ENCODE measurements around the gene CNTN6.

Gene CNTN6

GRCh38 chr3:1287815-1288214, 195.0 kb downstream of the CNTN6 start:
- CTCF ChIA-PET: no interaction called here
- no peak for DNase-seq
- H3K27me3 Mint-ChIP-seq: no peaks in the 10 kb centered on the region
- no peaks in the 10 kb centered on the region for H3K4me1 Mint-ChIP-seq
- H3K4me3 Mint-ChIP-seq: no peak overlapping the region
- H3K27ac Mint-ChIP-seq: no peak overlapping the region
- no peaks in the 10 kb centered on the region for H3K36me3 Mint-ChIP-seq
- peaks cover 24% of the 10 kb centered on the region for H3K9me3 Mint-ChIP-seq

- Mint-ChIP-seq H3K9me3 (peaks cover 25% of the 10 kb centered on the region), H3K4me1 (no peaks in the 10 kb centered on the region), H3K27ac (no peak overlapping the region), H3K4me3 (no peak overlapping the region), H3K27me3 (no peaks in the 10 kb centered on the region), H3K36me3 (no peaks in the 10 kb centered on the region)
- CTCF ChIA-PET: no interaction called here
- DNase-seq: no peak
These were observed 196.1 kb downstream of the CNTN6 start for GRCh38 chr3:1288805-1289494.

DNA sequence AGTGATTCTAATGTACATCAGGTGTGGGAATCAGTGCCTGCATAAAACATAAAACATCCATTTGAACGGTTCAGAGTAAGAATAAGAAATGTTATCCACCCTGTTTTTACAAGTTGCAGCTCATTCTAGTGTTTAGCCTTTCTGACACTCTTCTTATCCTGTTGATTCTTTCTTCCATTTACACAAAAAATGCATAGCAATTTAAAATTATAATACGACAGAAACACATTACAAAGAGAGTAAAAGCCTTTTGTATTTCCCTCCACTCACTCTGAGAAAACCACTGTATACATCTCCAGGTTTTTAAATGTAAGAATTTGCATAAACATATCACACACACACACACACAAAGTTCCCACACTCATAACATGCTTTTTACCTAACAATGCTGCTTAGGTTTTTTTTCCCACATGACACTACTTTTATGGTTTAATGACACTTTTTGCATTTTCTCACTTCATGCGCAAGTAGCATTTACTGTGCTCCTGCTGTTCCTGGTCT, 199.8 kb downstream of the CNTN6 start:
- DNase-seq: no peak
- peaks cover 13% of the 10 kb centered on the region for H3K9me3 Mint-ChIP-seq
- no peaks in the 10 kb centered on the region for H3K4me1 Mint-ChIP-seq
- H3K4me3 Mint-ChIP-seq: no peak overlapping the region
- CTCF ChIA-PET: no interaction called here
- H3K27ac Mint-ChIP-seq: peak overlapping the region; percentile 1
- H3K36me3 Mint-ChIP-seq: no peaks in the 10 kb centered on the region
- H3K27me3 Mint-ChIP-seq: no peaks in the 10 kb centered on the region

GRCh38 chr3:1294586-1294985, 201.8 kb downstream of the CNTN6 start:
- Mint-ChIP-seq H3K9me3 (peaks cover 10% of the 10 kb centered on the region), H3K4me1 (no peaks in the 10 kb centered on the region), H3K27me3 (no peaks in the 10 kb centered on the region), H3K36me3 (no peaks in the 10 kb centered on the region), H3K4me3 (no peak overlapping the region), H3K27ac (no peak overlapping the region)
- no peak for DNase-seq
- CTCF ChIA-PET: no interaction called here

- Mint-ChIP-seq H3K9me3 (peaks cover 3% of the 10 kb centered on the region), H3K36me3 (no peaks in the 10 kb centered on the region), H3K27me3 (no peaks in the 10 kb centered on the region), H3K27ac (no peak overlapping the region), H3K4me1 (no peaks in the 10 kb centered on the region), H3K4me3 (no peak overlapping the region)
- CTCF ChIA-PET: no interaction called here
- DNase-seq: no peak
These were observed 225.6 kb downstream of the CNTN6 start for GRCh38 chr3:1318296-1319005.

- Mint-ChIP-seq H3K27me3 (no peaks in the 10 kb centered on the region), H3K27ac (peak overlapping the region; percentile 42), H3K4me1 (no peaks in the 10 kb centered on the region), H3K4me3 (no peak overlapping the region), H3K9me3 (peaks cover 11% of the 10 kb centered on the region), H3K36me3 (no peaks in the 10 kb centered on the region)
- DNase-seq: no peak
- CTCF ChIA-PET: interaction anchor here (1.4 kb wide), 1 partner anchor 12 kb away, joined by 3 read pairs; no protein-coding TSS in a partner anchor
These were observed 233.7 kb downstream of the CNTN6 start for GRCh38 chr3:1326546-1326945.

GRCh38 chr3:1330107-1330506, 237.3 kb downstream of the CNTN6 start:
- Mint-ChIP-seq H3K36me3 (no peaks in the 10 kb centered on the region), H3K9me3 (peaks cover 8% of the 10 kb centered on the region), H3K27me3 (no peaks in the 10 kb centered on the region), H3K27ac (no peak overlapping the region), H3K4me3 (no peak overlapping the region), H3K4me1 (no peaks in the 10 kb centered on the region)
- CTCF ChIA-PET: no interaction called here
- no peak for DNase-seq

DNA sequence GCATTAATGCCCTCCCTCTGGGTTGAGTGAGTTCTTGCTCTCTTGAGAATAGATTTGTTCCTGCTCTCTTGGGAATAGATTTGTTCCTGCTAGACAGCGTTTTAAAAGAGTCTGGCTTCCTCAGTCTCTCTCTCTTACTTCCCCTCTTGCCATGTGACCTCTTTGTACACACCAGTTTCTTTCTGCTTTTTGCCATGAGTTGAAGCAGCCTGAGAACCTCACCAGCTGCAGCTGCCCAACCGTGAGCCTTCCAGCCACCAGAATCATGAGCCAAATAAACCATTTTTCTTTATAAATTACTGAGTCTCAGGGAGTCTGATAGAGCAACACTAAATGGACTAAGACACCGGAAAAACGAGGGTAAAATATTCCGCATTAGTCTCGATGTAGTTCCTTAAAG, 253.6 kb downstream of the CNTN6 start:
- no peaks in the 10 kb centered on the region for H3K27me3 Mint-ChIP-seq
- CTCF ChIA-PET: no interaction called here

DNA sequence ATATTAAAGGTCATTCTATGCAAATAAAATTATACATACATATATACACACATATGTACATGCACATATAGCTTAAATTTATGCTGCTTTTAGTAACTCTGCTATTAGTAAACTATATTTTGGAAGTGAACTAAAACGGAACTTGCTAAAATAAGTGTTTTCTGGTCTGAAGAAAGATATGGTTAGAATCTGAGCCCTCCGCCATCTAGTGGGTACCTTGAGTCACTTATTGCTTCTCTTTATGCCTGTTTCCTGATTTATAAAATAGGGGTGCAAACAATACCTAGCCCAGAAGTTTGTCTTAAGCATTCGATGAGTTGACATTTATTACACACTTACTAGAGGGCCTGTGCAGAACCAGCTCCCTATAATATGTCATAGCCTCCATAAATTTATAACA, 255.7 kb downstream of the CNTN6 start:
- Mint-ChIP-seq H3K36me3 (no peaks in the 10 kb centered on the region), H3K4me3 (no peak overlapping the region), H3K9me3 (no peaks in the 10 kb centered on the region), H3K4me1 (no peaks in the 10 kb centered on the region), H3K27ac (no peak overlapping the region), H3K27me3 (no peaks in the 10 kb centered on the region)
- DNase-seq: no peak
- CTCF ChIA-PET: no interaction called here

More for the DNA sequence above, 253.6 kb downstream of the CNTN6 start:
- peaks cover 2% of the 10 kb centered on the region for H3K9me3 Mint-ChIP-seq
- no peak overlapping the region for H3K27ac Mint-ChIP-seq
- no peak for DNase-seq
- no peaks in the 10 kb centered on the region for H3K36me3 Mint-ChIP-seq
- no peak overlapping the region for H3K4me3 Mint-ChIP-seq
- no peaks in the 10 kb centered on the region for H3K4me1 Mint-ChIP-seq

- no peak overlapping the region for H3K4me3 Mint-ChIP-seq
- CTCF ChIA-PET: no interaction called here
- no peaks in the 10 kb centered on the region for H3K36me3 Mint-ChIP-seq
- H3K4me1 Mint-ChIP-seq: no peaks in the 10 kb centered on the region
- H3K9me3 Mint-ChIP-seq: peaks cover 6% of the 10 kb centered on the region
- no peak for DNase-seq
- no peaks in the 10 kb centered on the region for H3K27me3 Mint-ChIP-seq
- no peak overlapping the region for H3K27ac Mint-ChIP-seq
These were observed 258.1 kb downstream of the CNTN6 start for GRCh38 chr3:1350885-1351284.

DNA sequence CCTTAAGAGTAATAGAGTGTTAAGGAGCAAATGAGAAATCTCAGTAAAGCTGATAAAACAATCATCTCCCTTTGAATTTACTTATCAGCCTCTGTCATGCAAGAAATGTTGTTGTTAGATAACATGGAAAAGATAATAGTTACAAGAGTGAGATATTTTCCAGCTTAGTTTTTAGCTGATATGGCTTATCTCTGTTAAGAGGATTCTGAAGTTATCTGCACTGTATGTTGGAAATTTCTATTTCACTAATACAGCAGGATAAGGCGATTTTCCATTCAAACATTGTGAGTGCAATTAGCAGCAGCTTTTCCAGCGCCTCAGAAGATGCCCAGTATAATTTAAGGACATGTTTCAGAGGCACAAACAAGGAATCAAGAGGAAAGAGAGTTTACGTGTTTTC, 262.9 kb downstream of the CNTN6 start:
- H3K4me3 Mint-ChIP-seq: no peak overlapping the region
- H3K27me3 Mint-ChIP-seq: no peaks in the 10 kb centered on the region
- H3K9me3 Mint-ChIP-seq: peaks cover 6% of the 10 kb centered on the region
- CTCF ChIA-PET: no interaction called here
- H3K4me1 Mint-ChIP-seq: no peaks in the 10 kb centered on the region
- no peak for DNase-seq
- no peaks in the 10 kb centered on the region for H3K36me3 Mint-ChIP-seq
- H3K27ac Mint-ChIP-seq: no peak overlapping the region

DNA sequence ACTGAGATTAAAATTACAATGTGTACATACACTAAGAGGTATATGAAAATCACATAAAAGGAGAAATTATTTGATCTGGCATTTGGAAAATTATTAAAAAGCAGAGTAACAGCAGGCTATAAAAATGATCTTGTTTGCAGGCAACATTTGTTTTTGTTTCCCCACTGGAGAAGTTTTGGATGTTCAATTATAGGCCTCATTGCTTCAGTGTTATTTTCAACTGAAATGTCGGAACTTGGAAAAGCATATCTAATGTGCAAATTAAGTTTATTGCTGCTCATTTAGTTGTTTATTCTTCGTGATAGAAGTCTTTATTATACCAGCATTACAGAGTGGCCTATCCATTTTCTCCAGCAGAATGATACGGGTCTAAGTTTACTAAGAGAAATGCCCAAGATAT, 263.3 kb downstream of the CNTN6 start:
- H3K27me3 Mint-ChIP-seq: no peaks in the 10 kb centered on the region
- no peak overlapping the region for H3K27ac Mint-ChIP-seq
- no peak for DNase-seq
- no peak overlapping the region for H3K4me3 Mint-ChIP-seq
- no peaks in the 10 kb centered on the region for H3K36me3 Mint-ChIP-seq
- CTCF ChIA-PET: no interaction called here
- H3K9me3 Mint-ChIP-seq: peaks cover 7% of the 10 kb centered on the region
- no peaks in the 10 kb centered on the region for H3K4me1 Mint-ChIP-seq

DNA sequence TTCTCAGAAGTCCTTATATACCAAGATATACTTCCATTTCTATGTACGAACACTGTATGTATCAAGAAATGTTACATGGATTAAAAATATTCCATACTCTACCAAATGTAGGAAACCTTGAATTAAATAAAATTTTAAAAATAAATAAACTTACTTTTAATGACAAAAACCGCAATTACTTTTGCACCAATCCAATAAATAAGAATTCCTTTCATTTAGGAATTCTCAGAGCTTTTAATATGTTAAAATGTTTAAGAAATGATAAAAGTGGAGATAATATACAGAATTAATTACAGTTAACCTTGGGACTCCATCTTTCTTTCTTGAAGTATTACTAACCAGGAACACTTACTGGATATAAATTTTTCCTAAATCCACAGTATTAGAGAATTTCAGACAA, 272.7 kb downstream of the CNTN6 start:
- CTCF ChIA-PET: no interaction called here
- Mint-ChIP-seq H3K4me1 (no peaks in the 10 kb centered on the region), H3K27me3 (no peaks in the 10 kb centered on the region), H3K27ac (no peak overlapping the region), H3K9me3 (peaks cover 5% of the 10 kb centered on the region), H3K36me3 (no peaks in the 10 kb centered on the region), H3K4me3 (no peak overlapping the region)
- DNase-seq: no peak

DNA sequence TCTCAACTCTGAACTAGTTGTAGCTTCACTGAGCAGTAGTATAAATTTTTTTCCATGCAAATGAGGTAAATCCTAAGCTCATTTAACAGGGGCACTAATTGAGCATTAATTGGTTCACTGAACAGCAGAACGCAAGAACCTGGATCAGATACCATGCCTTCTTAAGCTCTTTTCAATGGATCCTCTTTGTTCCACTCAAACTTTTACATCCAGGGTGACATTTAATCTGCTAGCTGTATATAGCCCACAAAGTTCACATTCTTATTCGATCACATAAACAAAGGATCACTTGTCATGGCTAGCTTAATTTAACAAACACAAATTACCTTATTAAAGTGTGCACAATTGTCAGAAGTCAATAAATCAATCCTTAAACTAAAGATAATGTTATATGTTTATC, 281.6 kb downstream of the CNTN6 start:
- no peaks in the 10 kb centered on the region for H3K27me3 Mint-ChIP-seq
- no peak for DNase-seq
- H3K4me3 Mint-ChIP-seq: no peak overlapping the region
- CTCF ChIA-PET: no interaction called here
- H3K9me3 Mint-ChIP-seq: peaks cover 16% of the 10 kb centered on the region
- no peaks in the 10 kb centered on the region for H3K36me3 Mint-ChIP-seq
- H3K27ac Mint-ChIP-seq: no peak overlapping the region
- H3K4me1 Mint-ChIP-seq: no peaks in the 10 kb centered on the region

DNA sequence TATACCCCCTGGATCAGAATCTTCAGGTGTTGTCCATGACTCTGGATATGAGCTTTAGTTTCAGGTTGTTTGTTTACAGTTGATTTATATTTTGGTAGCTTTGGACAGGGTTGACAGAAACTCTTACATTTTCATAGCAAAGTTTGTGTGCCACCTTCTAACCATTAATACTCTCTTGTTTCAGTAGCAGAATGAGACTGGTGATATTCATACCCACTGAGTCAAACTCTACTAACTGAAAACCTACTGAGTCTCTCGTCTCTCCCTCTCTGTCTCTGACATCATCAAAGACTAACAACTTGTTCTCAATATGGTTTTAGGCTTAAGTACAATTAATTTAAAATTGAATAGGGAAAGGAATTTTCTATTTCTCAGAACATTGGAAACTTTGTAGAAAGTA, 282.3 kb downstream of the CNTN6 start:
- Mint-ChIP-seq H3K27ac (no peak overlapping the region), H3K4me1 (no peaks in the 10 kb centered on the region), H3K4me3 (no peak overlapping the region), H3K36me3 (no peaks in the 10 kb centered on the region), H3K27me3 (no peaks in the 10 kb centered on the region), H3K9me3 (peaks cover 18% of the 10 kb centered on the region)
- DNase-seq: no peak
- CTCF ChIA-PET: no interaction called here

Data from activated naive CD4-positive, alpha-beta T cell treated with anti-CD3 and anti-CD28 coated beads, Interleukin-2, amount 10 ng/mL, durations not matched to agents 7 days and 5 days (primary cell).